Measurements from ENCODE around the gene OR5V1.
"Not testable (repeated sequence)": the region's sequence is repeated elsewhere in the genome, so short reads cannot be mapped to it uniquely, and the experiment has no call there.

OR5V1 gene

DNA sequence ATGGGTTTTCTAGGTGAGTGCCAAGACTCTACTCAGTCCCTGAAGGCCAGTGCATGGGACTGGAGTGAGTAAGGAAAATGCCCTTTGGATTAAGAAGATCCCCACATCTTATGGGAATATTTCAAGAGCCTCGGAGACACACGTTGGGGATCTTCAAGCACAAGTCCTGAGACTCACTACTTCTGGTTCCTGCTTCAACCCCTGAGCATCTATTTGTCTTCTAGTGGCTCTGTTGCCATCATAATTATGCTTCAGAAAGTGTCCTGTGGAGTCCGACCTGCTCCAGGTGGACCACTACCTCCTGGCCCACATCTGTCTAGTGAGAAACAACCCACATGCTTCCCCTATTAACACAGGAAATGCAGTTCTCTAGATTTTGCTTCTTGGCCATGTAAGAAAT, at the start of gene OR5V1:
Gene OR5V1, minus strand, starts transcription at position 101 of the 400 bp plus-strand sequence. CDS start 12,670 bp downstream, outside the sequence.
- FAIRE-seq, result no peak

DNA sequence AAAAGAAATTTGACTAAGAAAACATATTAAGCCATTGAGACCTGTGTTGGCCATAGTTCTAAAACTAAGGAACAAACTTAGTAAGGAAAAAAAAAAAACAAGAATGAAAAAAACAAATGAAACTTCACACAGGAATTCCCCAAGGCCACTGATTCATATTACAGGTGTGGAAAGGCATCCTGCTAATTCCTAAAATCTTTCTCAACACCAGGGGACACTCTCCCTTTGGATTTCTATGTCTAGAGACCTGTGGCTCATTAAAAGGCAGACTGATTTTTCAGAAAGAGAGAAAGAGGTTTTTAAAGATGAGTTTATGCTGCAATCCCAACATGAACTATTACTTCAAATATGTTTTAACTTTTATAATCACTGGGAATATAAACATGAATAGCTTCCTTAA, 45.9 kb upstream of the OR5V1 start, which contains the start of gene OR12D1:
Gene OR12D1, plus strand, starts transcription at position 341 of the 400 bp plus-strand sequence.
- FAIRE-seq, result no peak

DNA sequence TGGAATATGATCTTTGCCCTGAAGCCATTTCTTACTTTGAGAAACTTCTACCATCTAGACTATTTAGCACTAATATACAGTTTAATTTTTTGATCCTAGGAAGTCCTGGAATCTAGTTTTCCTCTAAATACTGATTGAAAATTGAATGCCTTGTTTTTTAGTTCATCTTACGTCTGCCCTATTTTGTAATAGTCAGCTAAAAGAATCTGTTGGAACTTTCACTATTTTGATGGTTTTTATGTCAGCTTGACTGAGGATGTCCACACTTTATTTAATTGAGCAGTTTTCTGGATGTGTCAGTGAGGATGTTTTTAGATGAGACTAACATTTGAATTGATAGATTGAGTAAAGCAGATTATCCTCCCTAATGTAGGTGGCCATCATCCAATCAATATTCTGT, 35.1 kb upstream of the OR5V1 start:
- no peak for FAIRE-seq

DNA sequence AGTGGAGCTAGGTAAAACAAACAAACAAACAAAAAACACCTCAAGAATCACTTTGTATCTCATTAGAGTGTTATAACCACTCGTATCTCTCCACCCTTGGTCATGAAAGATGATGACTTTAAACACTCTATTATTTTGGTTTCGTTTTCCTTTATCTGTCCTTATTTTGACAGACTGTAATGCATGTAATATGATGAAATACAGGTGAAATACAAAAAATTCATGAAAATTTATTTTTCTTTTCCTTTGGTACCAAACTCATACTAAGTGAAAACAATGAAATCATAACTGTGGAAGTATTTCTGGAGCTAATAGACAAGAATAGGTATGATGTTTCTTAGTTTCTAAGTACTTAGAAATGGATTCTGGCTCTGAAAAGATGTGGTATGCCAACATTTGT, 30.9 kb upstream of the OR5V1 start:
- no peak for FAIRE-seq

DNA sequence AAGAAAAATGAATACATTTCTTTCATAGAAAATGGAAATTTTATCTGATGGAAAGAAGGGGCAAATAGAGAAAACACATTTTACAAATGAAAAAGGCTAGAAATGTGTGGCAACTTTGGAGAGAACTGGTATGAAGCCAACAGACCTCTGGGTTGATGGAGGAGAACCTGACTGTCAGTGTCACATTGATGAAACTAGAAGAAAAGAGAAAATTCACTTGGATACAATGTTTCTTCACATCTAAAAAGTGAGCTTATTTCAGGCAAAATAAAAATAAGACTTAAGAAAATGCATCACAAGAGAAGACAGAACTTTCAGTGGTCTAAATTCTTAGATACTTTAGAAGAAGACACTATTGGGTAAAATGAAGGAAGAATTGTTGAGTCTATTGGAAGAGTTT, 26.7 kb upstream of the OR5V1 start, which contains the start of gene OR12D2:
Gene OR12D2, plus strand, starts transcription at position 301 of the 400 bp plus-strand sequence. CDS start 1,069 bp downstream, outside the sequence.
- FAIRE-seq, result no peak

DNA sequence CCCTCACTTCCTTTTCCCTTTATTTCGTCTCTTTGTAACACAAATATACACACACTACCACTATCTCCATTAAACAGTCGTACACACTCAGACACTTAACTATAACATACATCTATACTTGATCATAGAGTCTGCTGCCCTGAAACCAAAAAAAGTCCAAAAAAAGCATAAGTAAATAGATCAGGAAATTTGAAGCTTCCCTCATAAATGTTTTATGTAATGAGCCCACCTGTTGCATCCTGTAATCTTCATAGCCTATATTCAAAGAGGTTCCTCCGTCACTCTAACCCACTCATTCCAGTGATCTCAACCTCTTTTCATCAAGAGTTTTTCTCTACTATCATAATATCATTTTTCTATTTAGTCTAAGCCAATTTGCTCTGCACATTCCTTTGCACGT, 19.9 kb upstream of the OR5V1 start:
- no peak for FAIRE-seq

DNA sequence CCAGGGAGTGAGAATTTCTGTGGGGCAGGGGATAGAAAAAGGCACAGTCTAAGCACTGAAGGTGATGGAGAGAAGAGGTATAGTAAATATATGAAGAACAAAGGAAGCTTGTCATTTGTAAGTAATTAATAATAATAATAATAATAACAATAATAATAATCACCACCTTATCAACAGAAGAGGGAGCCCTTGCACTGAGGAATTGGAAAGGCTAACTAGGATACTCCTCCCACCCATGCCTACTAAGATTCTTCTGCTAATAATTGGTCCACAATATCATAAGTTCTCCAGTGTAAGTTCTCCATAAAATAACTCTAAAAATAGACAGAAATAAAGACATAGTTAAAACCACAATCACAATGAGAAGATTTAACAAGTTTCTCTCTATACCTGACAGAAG, 7.3 kb upstream of the OR5V1 start:
- no peak for FAIRE-seq

DNA sequence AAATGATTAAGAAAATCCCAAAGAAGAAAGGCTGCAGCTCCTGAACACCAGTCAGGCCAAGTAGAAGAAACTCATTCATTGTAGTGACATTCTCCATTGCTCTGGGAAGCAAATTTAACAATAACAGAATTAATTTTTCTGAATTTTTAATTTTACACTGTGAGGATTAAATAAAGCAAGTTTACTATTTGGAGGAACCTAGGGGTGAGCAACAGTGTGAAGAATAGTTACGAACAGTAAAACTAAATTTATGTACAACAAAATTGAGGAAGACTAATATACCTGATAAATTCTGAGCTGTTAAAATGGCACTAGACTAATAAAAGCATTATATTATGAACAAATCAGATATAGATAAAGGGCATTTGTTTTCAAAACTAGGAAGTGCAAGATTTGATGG, 6.5 kb upstream of the OR5V1 start, which contains the start of gene OR12D3:
Gene OR12D3, minus strand, starts transcription at position 101 of the 400 bp plus-strand sequence. Its CDS starts 4 bp downstream, at position 97.
- no peak for FAIRE-seq

DNA sequence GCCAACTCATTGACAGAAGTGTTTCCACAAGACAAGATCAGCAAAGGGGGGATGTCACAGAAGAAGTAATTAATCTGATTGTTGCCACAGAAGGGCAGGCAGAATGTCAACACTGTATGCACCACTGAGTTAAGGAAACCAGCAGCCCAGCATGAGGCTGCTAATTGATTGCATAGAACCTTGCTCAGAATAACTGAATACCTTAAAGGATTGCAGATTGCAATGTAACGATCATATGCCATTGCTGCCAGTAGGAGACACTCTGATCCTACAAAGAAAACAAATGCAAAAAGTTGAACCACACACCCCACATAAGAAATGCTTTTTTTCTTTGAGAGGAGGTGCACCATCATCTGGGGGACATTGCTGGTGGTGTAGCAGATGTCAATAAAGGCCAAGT, 13.1 kb downstream of the OR5V1 start:
- FAIRE-seq, result no peak

DNA sequence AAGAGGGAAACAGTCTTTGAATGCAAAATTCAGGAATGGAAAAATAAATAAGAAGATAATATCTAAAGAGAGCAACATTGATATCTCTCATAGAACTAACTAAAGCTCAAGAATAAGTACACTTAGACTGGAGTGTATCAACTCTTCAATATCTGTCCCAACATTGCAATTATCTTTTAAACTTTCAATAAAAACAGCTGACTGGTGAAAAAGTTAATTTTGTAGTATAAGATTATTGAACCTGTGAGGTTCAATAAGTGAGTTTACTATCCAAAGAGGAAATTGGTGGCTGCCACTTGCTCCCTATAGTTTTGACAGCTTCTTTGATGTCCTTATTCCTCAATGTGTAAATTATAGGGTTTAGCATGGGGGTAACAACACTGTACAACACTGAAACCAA, 13.7 kb downstream of the OR5V1 start:
- FAIRE-seq, result no peak

DNA sequence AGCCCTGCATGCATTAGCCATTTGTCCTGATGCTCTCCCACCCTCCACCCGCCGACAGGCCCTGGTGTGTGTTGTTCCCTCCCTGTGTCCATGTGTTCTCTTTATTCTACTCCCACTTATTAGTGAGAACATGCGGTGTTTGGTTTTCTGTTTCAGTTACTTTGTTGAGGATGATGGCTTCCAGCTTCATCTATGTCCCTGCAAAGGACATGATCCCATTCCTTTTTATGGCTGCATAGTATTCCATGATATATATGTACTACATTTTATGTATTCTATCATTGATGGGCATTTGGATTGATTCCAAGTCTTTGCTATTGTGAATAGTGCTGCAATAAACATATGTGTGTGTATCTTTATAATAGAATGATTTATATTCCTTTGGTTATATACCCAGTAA, 19.3 kb downstream of the OR5V1 start:
- not testable (repeated sequence) for FAIRE-seq

DNA sequence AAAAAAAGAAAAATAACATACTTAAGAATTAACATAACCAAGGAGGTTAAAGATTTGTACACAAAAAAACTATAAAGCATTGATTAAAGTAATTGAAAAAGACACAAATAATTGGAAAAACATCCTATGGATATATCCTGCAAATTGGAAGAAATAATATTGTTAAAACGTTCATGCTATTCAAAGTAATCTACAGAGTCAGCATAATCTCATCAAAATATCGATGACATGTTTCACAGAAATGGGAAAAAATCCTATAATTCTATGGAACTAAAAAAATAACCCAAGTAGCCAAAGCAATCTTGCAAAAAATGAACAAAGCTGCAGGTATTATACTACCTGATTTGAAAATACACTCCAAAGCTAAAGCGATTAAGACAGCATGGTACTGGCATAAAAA, 23.3 kb downstream of the OR5V1 start:
- FAIRE-seq, result no peak

DNA sequence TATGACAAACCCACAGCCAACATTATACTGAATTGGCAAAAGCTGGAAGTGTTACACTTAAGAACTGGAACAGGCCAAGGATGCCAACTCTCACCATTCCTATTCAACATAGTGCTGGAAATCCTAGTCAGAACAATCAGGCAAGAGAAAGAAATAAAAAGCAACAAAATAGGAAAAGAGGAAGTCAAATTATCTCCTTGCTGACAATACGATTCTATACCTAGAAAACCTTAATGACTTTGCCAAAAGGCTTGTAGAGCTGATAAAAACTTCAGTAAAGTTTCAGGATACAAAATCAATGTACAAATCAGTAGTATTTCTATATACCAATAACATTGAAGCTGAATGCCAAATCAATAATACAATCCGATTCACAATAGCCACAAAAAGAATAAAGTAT, 32.4 kb downstream of the OR5V1 start:
- no peak for FAIRE-seq

DNA sequence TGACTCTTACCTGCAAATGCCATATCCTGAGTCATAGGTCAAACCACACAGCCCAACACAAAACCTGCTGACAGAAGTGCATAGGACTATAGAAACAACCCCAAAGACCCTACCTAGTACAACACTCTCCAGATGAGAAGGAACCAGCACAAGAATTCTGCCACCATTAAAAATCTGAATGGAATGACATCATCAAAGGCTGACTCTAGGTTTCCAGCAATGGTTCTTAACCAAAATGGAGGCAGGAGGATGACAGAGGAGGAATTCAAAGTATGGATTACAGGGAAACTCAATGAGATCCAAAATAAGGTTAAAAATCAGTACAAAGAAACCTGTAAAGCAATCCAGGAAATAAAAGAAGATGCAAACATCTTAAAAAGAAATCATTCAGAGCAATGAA, 36.0 kb downstream of the OR5V1 start:
- FAIRE-seq, result no peak

DNA sequence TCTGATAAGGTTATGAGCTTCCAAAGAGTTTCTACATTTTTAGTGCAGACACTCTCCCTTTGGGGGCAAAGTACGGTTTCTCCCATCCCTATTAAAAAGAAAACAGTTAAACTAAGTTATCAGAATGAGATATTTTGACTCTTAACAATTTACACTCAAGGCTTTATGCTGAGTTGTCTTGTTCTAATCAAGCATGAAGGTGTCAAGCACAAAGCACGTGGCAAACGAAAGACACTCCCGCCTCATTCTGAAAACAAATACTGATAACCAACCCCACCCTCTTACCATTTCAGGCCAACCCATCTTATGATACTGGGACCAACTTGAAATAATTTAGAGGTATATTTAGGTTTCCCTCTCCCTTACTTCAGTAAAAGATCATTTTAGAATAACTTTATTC, 42.9 kb downstream of the OR5V1 start:
- no peak for FAIRE-seq

DNA sequence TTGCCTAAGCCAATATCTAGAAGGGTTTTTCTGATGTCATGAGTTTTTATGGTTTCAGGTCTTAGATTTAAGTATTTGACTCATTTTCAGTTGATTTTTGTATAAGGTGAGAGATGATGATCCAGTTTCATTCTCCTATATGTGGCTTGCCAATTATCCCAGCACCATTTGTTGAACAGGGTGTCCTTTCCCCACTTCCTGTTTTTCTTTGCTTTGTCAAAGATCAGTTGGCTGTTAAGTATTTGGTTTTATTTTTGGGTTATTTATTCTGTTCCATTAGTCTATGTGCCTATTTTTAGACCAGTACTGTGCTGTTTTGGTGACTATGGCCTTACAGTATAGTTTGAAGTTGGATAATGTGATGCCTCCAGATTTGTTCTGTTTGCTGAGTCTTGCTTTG, 45.3 kb downstream of the OR5V1 start:
- FAIRE-seq, result not testable (repeated sequence)

DNA sequence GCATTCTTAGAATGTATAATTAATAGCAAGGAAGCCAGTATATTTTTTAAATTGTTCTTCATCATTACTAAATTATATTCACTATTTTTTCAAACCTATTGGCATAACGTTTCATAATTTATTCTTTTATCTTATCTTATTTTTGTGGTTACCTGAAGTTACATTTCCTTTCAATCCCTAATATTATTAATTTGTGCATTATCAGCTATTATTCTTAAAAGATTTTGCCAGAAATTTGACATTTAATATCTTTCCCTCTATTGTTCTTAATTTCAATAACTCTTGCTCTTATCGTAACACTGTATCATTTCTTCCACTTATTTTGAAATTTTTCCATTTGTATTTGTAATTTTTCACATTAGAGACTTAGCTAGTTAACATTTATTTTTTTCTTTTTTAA, 48.7 kb downstream of the OR5V1 start:
- FAIRE-seq, result no peak

All from TTC549 (cell line).